HG02610 (cell line): Measurements from ENCODE around the gene TOMM20.
"Not testable (repeated sequence)": the region's sequence is repeated elsewhere in the genome, so short reads cannot be mapped to it uniquely, and the experiment has no call there.

ENCODE experiments used
- ATAC-seq: cut with Tn5 transposase; IDR thresholded peaks from one replicate; pipeline ENCODE4 v1.9.1; 2021; ENCODE audit warnings: mild to moderate bottlenecking, moderate library complexity; ENCODE audit not compliant: unreplicated experiment

Gene TOMM20

GRCh38 chr1:235085411-235086117 lies 43.1 kb downstream of the TOMM20 start:
- not testable (repeated sequence) for ATAC-seq

GRCh38 chr1:235080788-235081187 lies 47.8 kb downstream of the TOMM20 start:
- not testable (repeated sequence) for ATAC-seq

- not testable (repeated sequence) for ATAC-seq
These were observed 48.4 kb downstream of the TOMM20 start for GRCh38 chr1:235080297-235080657.

- ATAC-seq: no peak
These were observed 49.0 kb downstream of the TOMM20 start for GRCh38 chr1:235079443-235080296.

- ATAC-seq: no peak
These were observed 49.9 kb downstream of the TOMM20 start for GRCh38 chr1:235078480-235079381.

- peak; percentile 30 for ATAC-seq
These were observed 50.8 kb downstream of the TOMM20 start for GRCh38 chr1:235077571-235078479.

- ATAC-seq: no peak
These were observed 51.5 kb downstream of the TOMM20 start for GRCh38 chr1:235077163-235077540.

- no peak for ATAC-seq
These were observed 52.0 kb downstream of the TOMM20 start for GRCh38 chr1:235076504-235077162.

- no peak for ATAC-seq
These were observed 52.8 kb downstream of the TOMM20 start for GRCh38 chr1:235075777-235076308.

GRCh38 chr1:235075048-235075776 lies 53.4 kb downstream of the TOMM20 start:
- ATAC-seq: peak; percentile 64

- ATAC-seq: peak; percentile 40
These were observed 54.1 kb downstream of the TOMM20 start for GRCh38 chr1:235074523-235075047.

- no peak for ATAC-seq
These were observed 54.6 kb downstream of the TOMM20 start for GRCh38 chr1:235073968-235074522.

- ATAC-seq: no peak
These were observed 55.2 kb downstream of the TOMM20 start for GRCh38 chr1:235073331-235073967.

- not testable (repeated sequence) for ATAC-seq
These were observed 56.1 kb downstream of the TOMM20 start for GRCh38 chr1:235072577-235072976.

GRCh38 chr1:235072096-235072495 lies 56.5 kb downstream of the TOMM20 start:
- no peak for ATAC-seq

- no peak for ATAC-seq
These were observed 57.8 kb downstream of the TOMM20 start for GRCh38 chr1:235070819-235071218.
